ENCODE data around the gene SDK1.
"Not testable (repeated sequence)": the region's sequence is repeated elsewhere in the genome, so short reads cannot be mapped to it uniquely, and the experiment has no call there.

SDK1 gene

GRCh38 chr7:3753868-3754267 lies 452.8 kb downstream of the SDK1 start:
- no peaks in the 10 kb centered on the region for H3K36me3 Mint-ChIP-seq (ENCODE audit: low read depth)
- H3K4me3 Mint-ChIP-seq: no peak overlapping the region
- TF ChIP-seq, protein P1, sequence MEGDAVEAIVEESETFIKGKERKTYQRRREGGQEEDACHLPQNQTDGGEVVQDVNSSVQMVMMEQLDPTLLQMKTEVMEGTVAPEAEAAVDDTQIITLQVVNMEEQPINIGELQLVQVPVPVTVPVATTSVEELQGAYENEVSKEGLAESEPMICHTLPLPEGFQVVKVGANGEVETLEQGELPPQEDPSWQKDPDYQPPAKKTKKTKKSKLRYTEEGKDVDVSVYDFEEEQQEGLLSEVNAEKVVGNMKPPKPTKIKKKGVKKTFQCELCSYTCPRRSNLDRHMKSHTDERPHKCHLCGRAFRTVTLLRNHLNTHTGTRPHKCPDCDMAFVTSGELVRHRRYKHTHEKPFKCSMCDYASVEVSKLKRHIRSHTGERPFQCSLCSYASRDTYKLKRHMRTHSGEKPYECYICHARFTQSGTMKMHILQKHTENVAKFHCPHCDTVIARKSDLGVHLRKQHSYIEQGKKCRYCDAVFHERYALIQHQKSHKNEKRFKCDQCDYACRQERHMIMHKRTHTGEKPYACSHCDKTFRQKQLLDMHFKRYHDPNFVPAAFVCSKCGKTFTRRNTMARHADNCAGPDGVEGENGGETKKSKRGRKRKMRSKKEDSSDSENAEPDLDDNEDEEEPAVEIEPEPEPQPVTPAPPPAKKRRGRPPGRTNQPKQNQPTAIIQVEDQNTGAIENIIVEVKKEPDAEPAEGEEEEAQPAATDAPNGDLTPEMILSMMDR (IDR thresholded peaks at IDR 0.05; ENCODE audit: unreplicated experiment in 3 of 3): no peak
- H3K27ac Mint-ChIP-seq: no peak overlapping the region
- H3K27me3 Mint-ChIP-seq (ENCODE audit: low read depth): peaks cover 4% of the 10 kb centered on the region
- H3K9me3 Mint-ChIP-seq: no peaks in the 10 kb centered on the region
- H3K4me1 Mint-ChIP-seq: peaks cover 14% of the 10 kb centered on the region

GRCh38 chr7:3754493-3755341 lies 453.7 kb downstream of the SDK1 start:
- Mint-ChIP-seq H3K36me3 (ENCODE audit: low read depth) (no peaks in the 10 kb centered on the region), H3K9me3 (no peaks in the 10 kb centered on the region), H3K27me3 (ENCODE audit: low read depth) (peaks cover 4% of the 10 kb centered on the region), H3K27ac (peak overlapping the region in 1 of 3 experiments; percentile 63), H3K4me3 (no peak overlapping the region), H3K4me1 (peaks cover 14% of the 10 kb centered on the region)
- TF ChIP-seq, protein P1 (IDR thresholded peaks at IDR 0.05; ENCODE audit: unreplicated experiment in 3 of 3): no peak

DNA sequence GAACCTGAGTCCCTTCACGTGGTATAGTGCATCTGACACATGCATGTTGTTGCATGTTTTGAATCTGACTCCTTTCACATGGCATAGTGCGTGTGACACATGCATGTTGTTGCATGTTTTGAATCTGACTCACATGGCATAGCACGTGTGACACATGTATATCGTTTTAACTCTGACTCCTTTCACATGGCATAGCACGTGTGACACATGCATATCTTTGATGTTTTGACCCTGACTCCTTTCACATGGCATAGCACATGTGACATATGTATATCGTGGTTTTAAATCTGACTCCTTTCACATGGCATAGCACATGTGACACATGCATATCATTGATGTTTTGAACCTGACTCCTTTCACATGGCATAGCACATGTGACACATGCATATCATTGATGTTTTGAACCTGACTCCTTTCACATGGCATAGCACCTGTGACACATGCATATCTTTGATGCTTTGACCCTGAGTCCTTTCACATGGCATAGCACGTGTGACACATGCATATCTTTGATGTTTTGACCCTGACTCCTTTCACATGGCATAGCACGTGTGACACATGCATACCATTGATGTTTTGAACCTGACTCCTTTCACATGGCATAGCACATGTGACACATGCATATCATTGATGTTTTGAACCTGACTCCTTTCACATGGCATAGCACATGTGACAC lies 454.9 kb downstream of the SDK1 start:
- H3K4me3 Mint-ChIP-seq; H3K27me3 Mint-ChIP-seq (ENCODE audit: low read depth); H3K36me3 Mint-ChIP-seq (ENCODE audit: low read depth); H3K27ac Mint-ChIP-seq; H3K9me3 Mint-ChIP-seq: not testable (repeated sequence)
- H3K4me1 Mint-ChIP-seq: peaks cover 14% of the 10 kb centered on the region

GRCh38 chr7:3757059-3757458 lies 456.0 kb downstream of the SDK1 start:
- TF ChIP-seq, protein P1 (IDR thresholded peaks at IDR 0.05; ENCODE audit: unreplicated experiment in 3 of 3): no peak
- H3K4me3 Mint-ChIP-seq: no peak overlapping the region
- peaks cover 2% of the 10 kb centered on the region for H3K27me3 Mint-ChIP-seq (ENCODE audit: low read depth)
- no peaks in the 10 kb centered on the region for H3K36me3 Mint-ChIP-seq (ENCODE audit: low read depth)
- H3K9me3 Mint-ChIP-seq: no peaks in the 10 kb centered on the region
- no peak overlapping the region for H3K27ac Mint-ChIP-seq
- peaks cover 18% of the 10 kb centered on the region for H3K4me1 Mint-ChIP-seq

- Mint-ChIP-seq H3K9me3 (no peaks in the 10 kb centered on the region), H3K27me3 (ENCODE audit: low read depth) (no peaks in the 10 kb centered on the region), H3K27ac (no peak overlapping the region), H3K36me3 (ENCODE audit: low read depth) (no peaks in the 10 kb centered on the region), H3K4me1 (peaks cover 6% of the 10 kb centered on the region), H3K4me3 (no peak overlapping the region)
- TF ChIP-seq, protein P1 (IDR thresholded peaks at IDR 0.05; ENCODE audit: unreplicated experiment in 3 of 3): no peak
Measured at GRCh38 chr7:3760651-3761050, 459.6 kb downstream of the SDK1 start.

DNA sequence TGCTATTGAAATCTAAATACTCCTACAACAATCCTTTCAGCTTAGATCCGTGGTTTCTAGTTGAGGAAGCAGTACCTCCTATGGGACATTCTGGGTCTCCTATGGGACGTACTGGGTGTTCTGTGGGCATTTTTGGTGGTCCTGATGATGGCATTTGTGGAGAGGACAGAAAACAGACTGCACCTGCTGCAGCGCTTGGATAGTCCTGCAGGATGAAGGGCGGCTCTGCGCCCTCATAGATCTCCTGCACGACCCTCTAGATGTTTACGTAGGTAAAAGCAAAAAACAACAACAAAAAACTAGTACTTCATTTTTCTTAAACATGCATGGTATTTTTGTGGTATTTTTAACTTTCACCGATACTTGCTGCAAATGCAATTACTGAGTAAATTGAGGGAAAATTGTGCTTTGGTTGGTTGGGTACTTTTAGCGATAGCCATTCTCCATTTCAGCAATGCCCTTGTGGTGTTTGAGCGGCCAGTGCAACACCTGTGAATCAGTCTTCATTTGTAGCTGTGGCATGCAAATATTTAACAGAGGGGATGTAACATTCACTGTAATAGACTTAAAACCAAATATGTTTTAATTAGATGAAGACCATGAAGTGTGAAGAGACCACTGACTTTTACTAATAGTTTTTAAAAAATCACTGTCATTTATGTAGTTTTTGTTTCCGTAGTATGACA lies 461.2 kb downstream of the SDK1 start:
- H3K9me3 Mint-ChIP-seq: no peaks in the 10 kb centered on the region
- no peaks in the 10 kb centered on the region for H3K36me3 Mint-ChIP-seq (ENCODE audit: low read depth)
- no peak overlapping the region for H3K4me3 Mint-ChIP-seq
- H3K27me3 Mint-ChIP-seq (ENCODE audit: low read depth): no peaks in the 10 kb centered on the region
- peaks cover 6% of the 10 kb centered on the region for H3K4me1 Mint-ChIP-seq
- peak overlapping the region in 1 of 3 experiments; percentile 23 for H3K27ac Mint-ChIP-seq
- TF ChIP-seq, protein P1 (IDR thresholded peaks at IDR 0.05; ENCODE audit: unreplicated experiment in 3 of 3): no peak

Measured in nephron (organoid).